ENCODE measurements around the gene DLG2. TPM values are rescaled to one million over a fixed set of nuclear protein-coding genes. Genes with fewer than 3 reads are reported as not detected.

The DLG2 gene
- total RNA-seq, 2 experiments from 2014 or later = 0.85 to 1.1 TPM

GRCh38 chr11:83728281-83728680, 1898.9 kb downstream of the DLG2 start:
- ChIA-PET CTCF (no interaction called here), POLR2A (no interaction called here)
- Mint-ChIP-seq H3K36me3 (ENCODE audit: low read depth) (no peaks in the 10 kb centered on the region), H3K4me1 (no peaks in the 10 kb centered on the region), H3K27ac (no peak overlapping the region), H3K27me3 (peaks cover 12% of the 10 kb centered on the region), H3K4me3 (no peak overlapping the region), H3K9me3 (no peaks in the 10 kb centered on the region)
- DNase-seq = no peak

- H3K9me3 Mint-ChIP-seq = no peaks in the 10 kb centered on the region
- no peak for DNase-seq
- no peaks in the 10 kb centered on the region for H3K4me1 Mint-ChIP-seq
- CTCF ChIA-PET = no interaction called here
- no peak overlapping the region for H3K4me3 Mint-ChIP-seq
- POLR2A ChIA-PET = no interaction called here
- H3K27me3 Mint-ChIP-seq = peaks cover 14% of the 10 kb centered on the region
- no peaks in the 10 kb centered on the region for H3K36me3 Mint-ChIP-seq (ENCODE audit: low read depth)
- no peak overlapping the region for H3K27ac Mint-ChIP-seq
These were observed 1899.9 kb downstream of the DLG2 start for GRCh38 chr11:83727251-83727650.

- H3K36me3 Mint-ChIP-seq (ENCODE audit: low read depth) = no peaks in the 10 kb centered on the region
- H3K27me3 Mint-ChIP-seq = peaks cover 16% of the 10 kb centered on the region
These were observed 1900.8 kb downstream of the DLG2 start for GRCh38 chr11:83726316-83726715.

GRCh38 chr11:83725728-83726127, 1901.4 kb downstream of the DLG2 start:
- ChIA-PET CTCF (interaction anchor here (2.1 kb wide), 1 partner anchor 10 kb away, joined by 6 read pairs; no protein-coding TSS in a partner anchor), POLR2A (no interaction called here)
- no peaks in the 10 kb centered on the region for H3K4me1 Mint-ChIP-seq
- no peaks in the 10 kb centered on the region for H3K9me3 Mint-ChIP-seq
- H3K36me3 Mint-ChIP-seq (ENCODE audit: low read depth) = no peaks in the 10 kb centered on the region
- H3K27me3 Mint-ChIP-seq = peaks cover 15% of the 10 kb centered on the region
- H3K27ac Mint-ChIP-seq = no peak overlapping the region
- H3K4me3 Mint-ChIP-seq = no peak overlapping the region
- DNase-seq = no peak

More at GRCh38 chr11:83726316-83726715, 1900.8 kb downstream of the DLG2 start:
- Mint-ChIP-seq H3K4me1 (no peaks in the 10 kb centered on the region), H3K4me3 (no peak overlapping the region), H3K27ac (no peak overlapping the region), H3K9me3 (no peaks in the 10 kb centered on the region)
- ChIA-PET POLR2A (no interaction called here), CTCF (interaction anchor here (2.1 kb wide), 1 partner anchor 10 kb away, joined by 6 read pairs; no protein-coding TSS in a partner anchor)
- no peak for DNase-seq

GRCh38 chr11:83725269-83725560, 1901.9 kb downstream of the DLG2 start:
- ChIA-PET POLR2A (no interaction called here), CTCF (interaction anchor here (2.1 kb wide), 1 partner anchor 9 kb away, joined by 6 read pairs; no protein-coding TSS in a partner anchor)
- no peak overlapping the region for H3K27ac Mint-ChIP-seq
- no peak for DNase-seq
- H3K9me3 Mint-ChIP-seq = no peaks in the 10 kb centered on the region
- no peaks in the 10 kb centered on the region for H3K4me1 Mint-ChIP-seq
- H3K36me3 Mint-ChIP-seq (ENCODE audit: low read depth) = no peaks in the 10 kb centered on the region
- no peak overlapping the region for H3K4me3 Mint-ChIP-seq
- H3K27me3 Mint-ChIP-seq = peaks cover 15% of the 10 kb centered on the region

GRCh38 chr11:83723999-83724398, 1903.1 kb downstream of the DLG2 start:
- no peak overlapping the region for H3K27ac Mint-ChIP-seq
- no peaks in the 10 kb centered on the region for H3K4me1 Mint-ChIP-seq
- H3K36me3 Mint-ChIP-seq (ENCODE audit: low read depth) = no peaks in the 10 kb centered on the region
- no peaks in the 10 kb centered on the region for H3K9me3 Mint-ChIP-seq
- no peak overlapping the region for H3K4me3 Mint-ChIP-seq
- DNase-seq = peak; percentile 8
- H3K27me3 Mint-ChIP-seq = peaks cover 15% of the 10 kb centered on the region
- ChIA-PET POLR2A (no interaction called here), CTCF (no interaction called here)

GRCh38 chr11:83722392-83723119, 1904.6 kb downstream of the DLG2 start:
- Mint-ChIP-seq H3K4me1 (no peaks in the 10 kb centered on the region), H3K9me3 (no peaks in the 10 kb centered on the region), H3K36me3 (ENCODE audit: low read depth) (no peaks in the 10 kb centered on the region), H3K27ac (no peak overlapping the region), H3K27me3 (peaks cover 11% of the 10 kb centered on the region), H3K4me3 (no peak overlapping the region)
- ChIA-PET CTCF (no interaction called here), POLR2A (no interaction called here)
- DNase-seq = no peak

- Mint-ChIP-seq H3K4me3 (no peak overlapping the region), H3K36me3 (ENCODE audit: low read depth) (no peaks in the 10 kb centered on the region), H3K27me3 (peaks cover 11% of the 10 kb centered on the region), H3K4me1 (no peaks in the 10 kb centered on the region), H3K9me3 (no peaks in the 10 kb centered on the region), H3K27ac (no peak overlapping the region)
- DNase-seq = no peak
- POLR2A ChIA-PET = no interaction called here
- CTCF ChIA-PET = interaction anchor here (0.9 kb wide), 1 partner anchor 428 kb away, joined by 3 read pairs; no protein-coding TSS in a partner anchor
These were observed 1905.9 kb downstream of the DLG2 start for GRCh38 chr11:83721263-83721662.

GRCh38 chr11:83720675-83721074, 1906.5 kb downstream of the DLG2 start:
- POLR2A ChIA-PET = no interaction called here
- Mint-ChIP-seq H3K4me1 (no peaks in the 10 kb centered on the region), H3K27me3 (peaks cover 9% of the 10 kb centered on the region), H3K27ac (no peak overlapping the region), H3K4me3 (no peak overlapping the region), H3K9me3 (no peaks in the 10 kb centered on the region), H3K36me3 (ENCODE audit: low read depth) (no peaks in the 10 kb centered on the region)
- CTCF ChIA-PET = interaction anchor here (0.9 kb wide), 1 partner anchor 428 kb away, joined by 3 read pairs; no protein-coding TSS in a partner anchor
- no peak for DNase-seq

GRCh38 chr11:83717537-83717936, 1909.6 kb downstream of the DLG2 start:
- Mint-ChIP-seq H3K36me3 (ENCODE audit: low read depth) (no peaks in the 10 kb centered on the region), H3K27ac (no peak overlapping the region), H3K9me3 (no peaks in the 10 kb centered on the region), H3K4me1 (no peaks in the 10 kb centered on the region), H3K4me3 (no peak overlapping the region), H3K27me3 (peaks cover 4% of the 10 kb centered on the region)
- POLR2A ChIA-PET = interaction anchor here (0.6 kb wide), 1 partner anchor 71 kb away, joined by 3 read pairs; no protein-coding TSS in a partner anchor
- CTCF ChIA-PET = no interaction called here
- DNase-seq = no peak

GRCh38 chr11:83715927-83716535, 1911.1 kb downstream of the DLG2 start:
- Mint-ChIP-seq H3K4me3 (no peak overlapping the region), H3K36me3 (ENCODE audit: low read depth) (no peaks in the 10 kb centered on the region), H3K27ac (no peak overlapping the region), H3K4me1 (no peaks in the 10 kb centered on the region), H3K9me3 (no peaks in the 10 kb centered on the region), H3K27me3 (no peaks in the 10 kb centered on the region)
- CTCF ChIA-PET = interaction anchor here (1.2 to 2.2 kb wide), 2 partner anchors 9 kb away, joined by 3 to 6 read pairs; no protein-coding TSS in a partner anchor
- DNase-seq = no peak
- POLR2A ChIA-PET = no interaction called here

- POLR2A ChIA-PET = no interaction called here
- no peaks in the 10 kb centered on the region for H3K36me3 Mint-ChIP-seq (ENCODE audit: low read depth)
These were observed 1913.4 kb downstream of the DLG2 start for GRCh38 chr11:83713708-83714107.

GRCh38 chr11:83711106-83711527, 1916.0 kb downstream of the DLG2 start:
- Mint-ChIP-seq H3K4me3 (no peak overlapping the region), H3K4me1 (no peaks in the 10 kb centered on the region), H3K9me3 (no peaks in the 10 kb centered on the region), H3K36me3 (ENCODE audit: low read depth) (no peaks in the 10 kb centered on the region), H3K27ac (no peak overlapping the region), H3K27me3 (no peaks in the 10 kb centered on the region)
- no peak for DNase-seq
- ChIA-PET POLR2A (no interaction called here), CTCF (no interaction called here)

More at GRCh38 chr11:83713708-83714107, 1913.4 kb downstream of the DLG2 start:
- no peak for DNase-seq
- CTCF ChIA-PET = no interaction called here
- H3K4me1 Mint-ChIP-seq = no peaks in the 10 kb centered on the region
- H3K27me3 Mint-ChIP-seq = no peaks in the 10 kb centered on the region
- no peak overlapping the region for H3K27ac Mint-ChIP-seq
- no peaks in the 10 kb centered on the region for H3K9me3 Mint-ChIP-seq
- no peak overlapping the region for H3K4me3 Mint-ChIP-seq
